ENCODE results near the gene CFAP45.
A peak's percentile ranks its signal among the peaks of the same experiment; 100 is the strongest.

- TF ChIP-seq RCOR1 (IDR thresholded peaks at IDR 0.05; ENCODE audit: borderline replicate concordance in 1 of 2, low read depth in 2 of 2, low read length in 2 of 2) (peak in 1 of 2 experiments; percentile 59; a peak in 1 of 4 replicates), SREBF2 (CRISPR knock-in tag; IDR thresholded peaks at IDR 0.05) (no peak), CTCF (IDR thresholded peaks at IDR 0.05 in 2 of 3, conservative IDR thresholded peaks at IDR 0.05 in 1 of 3; ENCODE audit: insufficient read depth in 2 of 3, low read depth in 1 of 3, low read length in 3 of 3) (peak; percentile 93 to 95 (median 94)), REST (IDR thresholded peaks at IDR 0.05; ENCODE audit: borderline replicate concordance) (peak; percentile 83), REST (CRISPR knock-in tag; IDR thresholded peaks at IDR 0.05; ENCODE audit: low read depth) (0 out of 2 replicates have a peak, but pooled peaks have one; percentile 65), ARHGAP35 (IDR thresholded peaks at IDR 0.05; ENCODE audit: partially characterized antibody) (no peak), ZC3H4 (CRISPR knock-in tag; IDR thresholded peaks at IDR 0.05; ENCODE audit: borderline replicate concordance) (no peak), ARID1B (IDR thresholded peaks at IDR 0.05) (no peak), POLR2A (conservative IDR thresholded peaks at IDR 0.05) (no peak)
Observed at GRCh38 chr1:159936273-159936904, 36.4 kb upstream of the CFAP45 start.

Data from K562 (cell line).